ENCODE measurements around the gene SLC12A6.
"Not testable (repeated sequence)": the region's sequence is repeated elsewhere in the genome, so short reads cannot be mapped to it uniquely, and the experiment has no call there.

SLC12A6 gene

DNA sequence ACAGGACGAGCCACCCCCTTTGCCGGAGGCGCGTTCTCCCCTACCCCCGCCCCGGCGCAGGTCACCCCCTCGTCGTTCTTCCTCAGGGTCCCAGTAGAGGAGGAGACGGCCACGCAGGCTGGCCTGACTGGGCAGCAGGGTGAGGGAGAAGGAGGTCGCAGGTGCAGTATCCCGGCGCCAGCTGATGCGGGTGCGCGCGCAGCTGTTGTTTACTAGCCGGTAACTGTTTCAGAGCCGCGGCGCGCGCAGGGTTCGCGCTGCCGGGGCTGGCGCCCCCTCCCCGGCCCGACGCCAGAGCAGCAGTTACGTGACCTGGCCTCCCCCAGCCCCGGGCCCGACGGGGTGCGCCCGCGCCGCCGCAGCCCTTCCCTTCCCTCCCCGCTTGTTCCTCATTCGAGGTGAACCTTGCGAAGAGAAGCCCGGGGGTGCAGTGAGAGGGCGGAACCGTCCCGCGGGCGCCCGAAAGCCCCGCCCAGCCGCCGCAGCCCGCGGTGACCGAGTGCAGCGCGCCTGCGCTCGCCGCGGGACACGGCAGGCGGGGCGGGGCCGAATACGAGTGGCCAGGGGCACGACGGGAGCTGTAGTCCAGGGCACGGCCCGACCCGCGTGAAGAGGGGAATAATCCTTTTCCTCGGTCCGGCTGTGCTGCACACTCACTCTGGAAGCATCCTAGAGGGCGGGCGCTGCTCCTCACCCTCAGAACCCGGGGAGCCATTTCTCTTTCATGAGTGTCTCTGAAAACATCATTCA lies at the start of gene SLC12A6:
Gene SLC12A6, minus strand, starts transcription at position 225 of the 750 bp plus-strand sequence. CDS start 1,101 bp downstream, outside the sequence.
- DNase-seq, result peak; percentile 88

DNA sequence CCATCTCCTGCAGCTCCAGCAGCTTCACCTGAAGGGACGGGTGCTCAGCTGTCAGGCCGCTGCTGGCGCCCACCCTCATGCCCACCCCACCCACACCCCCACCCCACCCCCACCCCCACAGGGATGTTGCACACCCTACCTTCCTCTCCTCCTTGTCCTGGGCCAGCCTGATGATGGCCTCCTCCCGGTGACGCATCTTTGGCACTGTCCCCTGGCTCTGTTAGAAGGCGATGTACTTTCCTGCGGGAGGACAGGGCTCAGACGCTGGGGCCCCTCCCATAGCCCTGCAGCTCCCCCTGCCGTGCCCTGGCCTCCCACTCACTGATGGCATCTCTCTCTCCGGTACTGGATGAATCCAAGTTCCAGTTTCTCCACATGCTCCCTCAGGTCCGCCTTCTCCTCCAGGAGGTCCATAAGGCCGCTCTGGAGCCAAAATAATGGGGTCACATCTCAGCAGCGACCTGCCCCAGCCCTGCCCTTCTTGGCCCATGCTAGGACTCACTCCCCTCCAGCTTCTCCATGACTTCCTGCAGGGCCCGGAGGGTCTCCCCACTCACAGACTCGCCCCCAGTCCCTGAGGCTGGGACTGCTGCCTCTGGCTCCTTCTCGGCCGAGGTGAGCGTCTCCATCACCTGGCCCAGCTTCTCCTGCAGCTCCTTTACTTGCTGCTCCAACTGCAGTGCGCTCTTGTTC lies 44.4 kb upstream of the SLC12A6 start:
- not testable (repeated sequence) for DNase-seq

DNA sequence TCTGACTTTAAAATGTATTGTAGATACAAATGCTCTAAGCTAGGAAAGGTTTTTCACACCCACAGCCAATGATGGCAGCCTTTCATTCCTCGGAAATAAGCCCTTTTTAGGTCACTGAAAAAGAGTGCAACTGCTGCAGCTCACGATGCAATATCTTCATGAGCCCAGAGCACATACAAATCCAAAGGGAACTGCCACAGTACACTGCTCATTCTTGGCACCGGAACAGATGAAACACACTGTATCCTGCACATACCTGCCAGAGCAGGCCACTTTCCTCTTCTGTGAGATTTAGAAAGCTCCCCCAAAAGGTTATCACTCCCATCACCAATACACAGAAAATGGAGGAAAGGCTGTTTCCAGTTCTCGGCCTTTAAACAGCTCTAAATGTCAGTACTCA lies 42.9 kb upstream of the SLC12A6 start:
- not testable (repeated sequence) for DNase-seq

DNA sequence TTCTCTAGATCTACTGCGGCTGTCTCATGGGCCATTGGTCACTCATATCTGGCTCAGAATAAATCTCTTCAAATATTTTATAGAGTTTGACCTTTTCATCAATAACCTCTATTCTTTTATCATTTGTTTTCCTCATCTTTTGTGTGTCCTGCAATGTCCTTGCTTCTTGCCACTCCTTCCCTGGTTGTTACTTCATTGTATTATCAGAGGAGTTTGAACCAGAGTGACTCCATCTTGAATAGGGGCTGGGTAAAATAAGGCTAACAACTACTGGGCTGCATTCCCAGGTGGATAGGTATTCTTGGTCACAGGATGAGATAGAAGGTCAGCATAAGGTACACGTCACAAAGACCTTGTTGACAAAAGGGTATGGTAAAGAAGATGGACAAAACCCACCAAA lies 39.3 kb upstream of the SLC12A6 start:
- DNase-seq, result no peak

DNA sequence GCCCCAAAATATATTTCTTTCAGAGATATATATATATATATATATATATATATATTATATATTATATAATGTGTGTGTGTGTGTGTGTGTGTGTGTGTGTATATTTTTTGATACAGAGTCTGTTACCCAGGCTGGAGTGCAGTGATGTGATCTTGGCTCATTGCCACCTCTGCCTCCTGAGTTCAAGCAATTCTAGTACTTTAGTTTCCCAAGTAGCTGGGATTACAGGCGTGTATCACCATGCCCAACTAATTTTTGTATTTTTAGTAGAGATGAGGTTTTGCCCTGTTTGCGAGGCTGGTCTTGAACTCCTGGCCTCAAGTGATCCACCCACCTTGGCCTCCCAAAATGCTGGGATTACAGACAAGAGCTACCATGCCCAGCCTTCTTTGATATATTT lies 38.0 kb upstream of the SLC12A6 start:
- not testable (repeated sequence) for DNase-seq

DNA sequence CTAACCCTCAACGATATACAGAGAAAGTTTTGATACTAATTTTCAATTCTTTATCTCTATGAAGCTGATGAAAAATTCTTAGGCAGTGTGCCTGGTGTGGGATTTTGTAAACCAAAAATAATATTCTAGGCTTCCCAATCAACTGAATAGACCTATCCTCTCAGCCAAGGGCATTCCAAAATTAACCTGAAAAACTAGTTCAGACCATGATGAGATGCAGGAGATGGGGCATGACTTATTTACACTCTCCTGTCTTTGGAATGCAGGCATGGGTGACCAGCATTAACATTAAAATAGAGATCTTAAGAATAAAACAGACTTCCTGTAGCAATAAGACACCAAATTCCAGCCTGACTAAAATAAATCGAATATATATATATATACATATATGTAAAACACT lies 37.2 kb upstream of the SLC12A6 start:
- DNase-seq, result no peak

DNA sequence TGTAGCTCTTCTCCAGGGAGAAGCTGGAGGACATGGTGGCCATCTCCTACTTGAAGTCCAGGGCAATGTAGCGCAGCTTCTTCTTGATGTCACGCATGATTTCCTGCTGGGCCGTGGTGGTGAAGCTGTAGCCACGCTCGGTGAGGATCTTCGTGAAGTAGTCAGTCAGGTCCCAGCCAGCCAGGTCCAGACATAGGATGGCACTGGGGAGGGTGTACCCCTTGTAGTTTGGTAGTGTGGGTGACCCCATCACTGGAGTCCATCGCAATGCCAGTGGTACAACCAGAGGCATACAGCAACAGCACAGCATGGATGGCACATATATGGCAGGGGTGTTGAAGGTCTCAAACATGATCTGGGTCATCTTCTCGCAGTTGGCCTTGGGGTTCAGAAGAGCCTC lies 36.4 kb upstream of the SLC12A6 start:
- DNase-seq, result no peak

DNA sequence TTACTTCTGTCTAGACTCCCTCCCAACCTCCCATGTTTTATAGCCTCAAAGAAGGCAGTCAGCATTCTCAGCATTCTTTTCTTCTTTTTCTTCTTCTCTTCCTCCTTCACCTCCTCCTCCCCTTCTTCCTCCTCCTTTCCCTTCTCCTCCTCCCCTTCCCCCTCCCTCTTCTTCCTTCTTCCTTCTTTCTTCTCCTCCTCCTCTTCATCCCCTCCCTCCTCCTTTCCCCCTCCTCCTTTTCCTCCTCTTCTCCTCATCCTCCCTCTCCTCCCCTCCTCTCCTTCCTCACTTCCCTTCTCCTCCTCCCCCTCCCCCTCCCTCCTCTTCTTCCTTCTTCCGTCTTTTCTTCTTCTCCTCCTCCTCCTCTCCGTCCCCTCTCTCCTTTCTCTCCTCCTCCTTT lies 33.1 kb upstream of the SLC12A6 start:
- no peak for DNase-seq

DNA sequence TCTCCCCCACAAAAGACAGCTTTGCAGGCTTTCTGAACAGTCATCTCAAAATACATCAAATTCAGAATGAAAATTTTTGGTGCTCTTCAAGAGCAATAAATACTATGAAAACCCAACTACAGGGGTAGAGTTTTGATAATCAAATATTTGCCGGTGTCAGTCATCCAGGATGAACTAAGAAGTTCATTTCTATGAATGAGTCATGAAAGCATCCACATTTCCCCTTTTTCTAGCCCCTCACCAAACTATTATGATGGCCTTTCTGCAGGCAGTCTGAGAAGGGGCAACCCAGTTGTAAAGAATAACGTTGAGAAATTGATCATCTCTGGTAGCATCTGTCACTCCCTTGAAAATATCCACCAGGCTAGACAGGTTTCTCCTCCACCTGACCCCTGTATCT lies 32.5 kb upstream of the SLC12A6 start:
- no peak for DNase-seq

DNA sequence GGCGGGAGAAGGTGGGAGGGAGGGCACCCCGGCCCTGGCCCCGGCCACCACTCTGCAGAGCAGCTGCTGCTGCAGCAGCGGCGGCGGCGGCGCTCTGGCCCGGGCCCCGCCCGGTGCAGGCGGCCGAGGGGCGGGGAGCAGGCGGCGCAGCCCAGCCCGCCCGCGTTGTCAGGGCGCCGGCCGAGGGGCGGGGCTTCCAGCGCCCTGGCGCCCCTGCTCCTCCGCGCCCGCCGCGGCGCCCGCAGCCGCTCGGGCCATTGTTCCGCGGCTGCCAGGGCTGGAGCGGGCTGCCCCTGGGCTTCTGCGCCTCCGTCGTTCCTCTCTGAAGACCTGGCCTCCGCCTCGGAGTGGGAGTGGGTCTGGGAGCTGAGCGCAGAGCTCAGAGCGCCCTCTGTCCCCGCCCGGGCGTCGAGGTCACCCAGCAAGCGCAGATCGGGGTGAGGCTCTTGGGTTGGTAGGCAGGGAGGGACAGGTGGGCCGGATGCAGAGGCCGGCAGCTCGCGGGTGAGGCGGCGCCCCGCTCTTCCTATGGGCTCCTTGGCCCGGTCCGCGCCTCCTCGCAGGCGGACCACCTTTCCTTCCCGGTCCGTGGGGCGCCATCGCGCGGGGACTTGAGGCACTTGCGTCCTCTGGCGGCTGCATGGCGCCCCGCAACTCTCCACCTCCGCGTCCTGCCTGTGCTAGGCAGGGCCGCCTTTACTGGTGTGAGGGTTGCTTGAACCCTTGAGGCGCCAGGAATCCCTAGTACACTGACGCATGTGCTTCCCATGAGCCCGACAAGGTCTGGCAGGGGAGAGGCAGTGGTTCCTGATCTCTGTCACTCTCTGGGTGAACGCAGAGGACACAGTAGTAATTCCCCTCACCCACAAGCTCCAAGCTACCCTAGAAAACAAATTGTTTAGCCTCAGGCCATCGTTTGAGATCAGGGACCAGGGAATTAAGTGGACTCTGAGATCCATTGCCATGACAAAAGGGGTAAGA lies 29.8 kb upstream of the SLC12A6 start, which contains the start of gene LPCAT4:
Gene LPCAT4, minus strand, starts transcription at position 96 of the 981 bp plus-strand sequence. CDS start 96 bp downstream, outside the sequence.
- DNase-seq, result peak; percentile 90

DNA sequence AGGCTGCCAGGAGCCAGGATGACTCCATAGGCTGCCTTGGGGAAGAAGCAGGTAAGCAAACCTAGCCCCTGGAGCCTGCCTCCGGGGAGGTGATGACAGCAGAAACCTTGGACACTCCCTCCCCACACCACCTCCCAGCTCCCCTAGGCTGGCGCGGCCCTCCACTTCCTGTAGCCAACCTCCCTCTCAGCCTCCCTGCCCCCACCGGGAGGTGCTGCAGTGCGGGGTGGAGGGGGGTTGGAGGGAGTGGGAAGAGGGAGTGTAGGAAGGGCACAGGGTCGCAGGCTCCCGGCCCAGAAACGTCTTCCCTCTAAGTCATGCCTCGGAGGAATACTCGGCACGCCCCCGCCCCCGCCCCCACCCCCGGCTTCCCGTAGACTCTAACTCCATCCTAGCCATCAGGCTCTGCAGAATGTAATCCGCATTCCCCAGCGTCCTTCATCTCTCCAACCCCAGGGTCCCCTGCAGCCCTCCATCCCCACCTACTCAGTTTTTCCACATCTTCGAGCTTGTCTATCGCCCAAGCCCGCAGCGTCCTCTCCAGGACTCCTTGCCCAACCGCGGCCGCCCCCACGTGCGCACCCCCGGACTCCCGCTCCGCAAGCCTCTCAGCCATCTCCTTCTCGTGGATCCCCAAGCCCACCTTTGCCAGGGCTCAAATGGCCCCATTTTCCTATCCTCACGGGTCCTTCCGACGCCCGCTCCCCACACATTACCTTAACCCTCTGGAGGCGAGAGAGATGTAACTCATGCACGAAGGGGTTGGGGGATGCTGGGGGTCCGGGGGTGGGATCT lies 28.9 kb upstream of the SLC12A6 start:
- peak; percentile 45 for DNase-seq

DNA sequence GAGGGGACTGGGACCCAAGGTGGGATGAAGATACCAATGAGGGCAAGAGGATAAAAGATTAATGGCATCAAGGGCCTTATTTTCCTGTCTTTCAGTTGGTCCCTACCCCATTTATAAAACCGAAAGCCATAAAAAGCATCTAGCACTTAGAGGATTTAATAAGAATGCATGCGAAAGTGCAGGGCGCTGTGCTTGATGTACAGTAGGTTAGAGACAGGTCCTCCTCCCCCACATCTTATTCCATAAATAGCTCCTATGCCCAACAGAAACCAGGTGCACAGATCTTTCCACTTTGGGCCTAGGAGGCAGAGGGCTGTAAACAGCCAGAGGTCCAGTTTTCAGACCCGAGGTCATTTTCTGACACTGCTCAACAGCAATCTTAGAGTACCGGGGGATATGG lies 28.3 kb upstream of the SLC12A6 start:
- DNase-seq, result no peak

DNA sequence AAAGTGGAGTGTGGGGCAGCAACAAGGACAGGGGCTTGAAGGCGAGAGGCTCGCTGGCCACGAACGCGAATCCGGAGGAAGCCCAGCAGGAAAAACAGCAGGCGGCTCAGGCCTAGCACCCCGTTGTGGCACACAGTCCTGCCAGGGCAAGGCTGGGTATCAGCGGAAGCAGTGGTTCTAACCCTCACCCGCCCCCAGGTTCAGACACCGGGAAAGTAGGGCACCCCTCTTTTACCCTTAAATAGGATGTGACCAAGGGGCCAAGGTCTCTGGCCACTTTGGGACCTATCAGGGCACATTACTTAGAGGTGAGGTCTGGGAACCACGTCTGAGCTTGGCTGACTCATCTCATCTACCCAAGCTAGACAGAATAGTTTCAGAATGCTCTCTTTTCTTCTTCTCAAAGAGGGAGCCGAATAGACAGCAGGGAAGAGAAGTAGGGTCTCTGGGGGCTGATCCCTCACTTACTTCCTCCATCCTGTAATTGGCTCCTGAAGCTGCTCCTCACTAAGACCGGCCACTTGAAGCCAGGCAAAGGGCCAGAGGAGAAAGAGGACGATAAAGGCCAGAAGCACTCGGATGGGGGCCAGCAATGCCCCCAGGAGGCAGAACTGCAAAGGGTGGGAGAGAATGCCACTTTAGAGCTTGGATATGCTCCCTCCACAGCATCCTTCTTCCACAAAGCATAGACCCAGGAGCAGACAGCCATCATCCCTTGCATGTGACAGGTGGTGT lies 27.7 kb upstream of the SLC12A6 start:
- no peak for DNase-seq

DNA sequence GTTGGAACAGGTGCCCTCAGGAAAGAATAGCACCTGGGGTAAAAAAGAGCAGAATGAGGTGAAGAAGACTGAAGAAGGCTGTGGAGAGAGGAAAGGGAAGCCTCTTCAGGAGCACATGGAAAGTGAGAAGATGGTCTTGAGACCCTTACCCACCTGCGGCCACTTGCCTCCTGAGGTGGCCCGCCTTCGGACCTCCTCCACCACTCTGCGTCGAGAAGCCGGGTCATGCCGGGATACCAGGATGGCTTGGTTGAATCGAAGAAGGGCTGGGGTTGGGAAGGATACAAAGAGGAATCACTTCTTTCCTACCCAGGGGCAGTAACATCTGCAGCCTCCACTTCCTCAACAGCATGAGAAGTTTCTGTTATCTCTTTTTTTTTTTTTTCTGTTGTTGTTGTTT lies 26.5 kb upstream of the SLC12A6 start:
- DNase-seq, result no peak

DNA sequence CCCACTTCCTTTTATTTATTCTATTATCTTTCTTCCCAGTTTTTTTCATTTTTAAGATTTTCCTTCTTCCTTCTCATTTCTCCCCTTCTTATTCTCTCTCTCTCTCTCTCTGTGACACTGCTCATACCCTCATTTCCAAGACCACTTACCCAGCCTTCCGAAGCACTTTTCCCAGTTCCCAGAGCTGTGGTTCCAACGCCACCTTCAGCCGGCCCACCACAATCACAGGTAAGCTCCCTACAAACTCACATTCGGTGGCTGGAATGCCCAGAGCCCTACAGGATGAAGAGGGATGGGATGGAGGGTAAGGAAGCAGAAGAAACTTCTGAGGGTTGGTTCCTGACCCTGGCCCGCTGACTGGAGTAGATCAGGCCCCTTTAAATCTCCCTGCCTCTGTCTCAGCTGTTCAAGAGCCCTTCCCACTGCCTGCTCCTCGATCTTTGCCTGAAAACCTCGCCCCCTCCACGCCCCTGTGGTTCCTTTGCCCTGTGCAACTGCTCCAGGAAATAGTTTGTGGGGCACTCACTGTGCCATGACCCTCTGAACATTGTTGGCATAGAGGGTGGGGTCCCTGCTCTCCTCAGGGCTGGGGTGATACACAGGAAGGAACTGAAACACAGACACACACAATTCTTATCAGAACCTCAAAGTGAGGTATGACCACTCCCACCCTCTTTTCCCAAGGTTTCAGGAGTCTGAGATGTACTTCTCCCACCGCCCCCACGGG lies 24.6 kb upstream of the SLC12A6 start:
- DNase-seq, result no peak

DNA sequence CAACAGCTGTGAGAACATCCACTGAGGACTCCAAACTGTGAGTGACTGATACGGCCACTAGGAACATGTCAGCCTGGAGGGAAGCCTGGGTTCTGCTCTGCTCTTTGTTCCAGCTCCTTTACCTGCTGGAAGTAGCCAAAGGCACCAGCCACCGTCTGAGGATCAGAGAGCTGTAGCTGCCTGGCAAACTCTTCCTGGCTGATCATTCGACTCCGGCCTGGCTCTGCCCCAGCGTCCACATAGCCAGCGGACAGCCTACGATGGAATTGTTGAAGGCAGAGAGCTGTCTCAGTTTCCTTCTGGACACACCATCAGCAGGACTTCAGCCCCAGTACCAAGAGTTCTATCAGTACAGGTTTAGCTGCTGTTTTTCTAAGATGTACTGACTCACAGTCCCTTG lies 23.7 kb upstream of the SLC12A6 start:
- DNase-seq, result no peak

DNA sequence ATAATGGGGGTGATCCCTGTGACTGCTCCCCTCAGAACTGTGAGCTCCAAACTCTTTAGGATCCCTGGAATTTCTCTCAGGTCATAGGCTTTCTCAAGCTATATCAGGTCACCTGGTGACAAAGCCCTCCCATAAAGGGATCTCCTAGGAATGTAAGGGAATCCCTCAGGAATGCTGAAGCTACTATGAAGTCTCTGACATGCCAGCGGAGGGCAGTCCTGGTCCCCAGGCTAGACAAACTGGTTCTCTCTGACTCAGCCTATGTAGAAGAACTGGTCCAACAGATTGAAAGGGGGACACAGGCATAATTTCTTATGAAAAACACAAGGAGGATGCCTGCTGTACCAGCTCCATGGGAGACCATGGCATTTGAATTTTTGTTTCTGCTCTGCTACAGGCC lies 22.7 kb upstream of the SLC12A6 start:
- no peak for DNase-seq

DNA sequence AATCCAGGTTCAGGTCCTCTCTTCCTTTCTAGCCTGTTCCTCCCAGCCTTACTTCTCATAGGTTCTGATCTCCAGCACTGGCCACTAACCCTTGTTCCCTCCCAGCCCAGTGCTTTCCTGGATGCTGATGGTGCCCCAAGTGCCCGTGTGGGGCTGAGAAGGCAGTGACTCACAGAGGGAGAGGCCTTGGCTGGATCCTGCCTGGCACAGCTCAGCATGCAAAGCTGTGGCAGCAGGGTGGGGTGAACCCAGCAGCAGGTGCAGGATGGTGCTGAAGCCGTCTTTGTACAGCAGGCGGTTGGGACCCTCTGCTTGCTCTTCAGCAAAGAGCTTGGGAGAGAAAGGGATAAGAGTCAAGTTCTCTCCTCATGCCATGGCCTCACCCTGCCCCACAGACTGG lies 21.8 kb upstream of the SLC12A6 start:
- no peak for DNase-seq

DNA sequence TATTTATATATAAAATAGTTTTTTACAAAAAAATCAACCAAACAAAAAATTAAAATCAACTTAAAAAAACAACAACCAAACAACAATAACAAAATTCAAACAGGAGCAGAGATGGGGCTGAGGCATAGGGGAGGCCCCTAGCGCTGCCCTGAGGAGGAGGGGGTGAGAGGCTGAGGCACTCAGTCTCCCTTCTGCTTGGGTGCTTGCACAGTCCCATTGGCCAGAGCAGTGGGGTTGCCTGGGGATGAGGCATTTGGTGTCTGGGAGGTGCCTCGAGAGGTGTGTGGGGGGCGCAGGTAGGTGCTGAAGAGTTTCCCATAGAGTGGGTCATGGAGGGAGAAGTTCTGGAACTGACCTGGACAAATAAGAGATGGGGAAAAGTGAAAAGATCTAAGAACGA lies 21.4 kb upstream of the SLC12A6 start:
- DNase-seq, result no peak

DNA sequence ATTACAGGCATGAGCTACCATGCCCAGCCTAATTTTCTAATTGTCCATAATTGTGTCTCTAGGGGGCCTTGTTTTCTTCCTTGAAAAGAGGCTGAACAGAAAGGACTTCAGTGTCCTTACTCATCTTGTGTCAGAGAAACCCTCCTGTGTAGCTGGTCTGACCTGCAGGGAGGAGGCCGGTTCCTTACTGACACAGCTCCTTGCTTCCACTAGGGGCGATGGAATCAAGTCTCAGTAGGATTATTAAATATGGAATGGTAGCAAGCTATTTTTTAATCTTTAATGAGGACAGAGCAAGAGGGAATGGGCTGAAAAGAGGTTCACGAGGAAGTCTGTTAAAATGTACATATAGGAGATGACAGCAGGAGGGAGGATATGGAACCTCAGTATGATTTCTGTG lies 20.8 kb upstream of the SLC12A6 start:
- DNase-seq, result no peak

DNA sequence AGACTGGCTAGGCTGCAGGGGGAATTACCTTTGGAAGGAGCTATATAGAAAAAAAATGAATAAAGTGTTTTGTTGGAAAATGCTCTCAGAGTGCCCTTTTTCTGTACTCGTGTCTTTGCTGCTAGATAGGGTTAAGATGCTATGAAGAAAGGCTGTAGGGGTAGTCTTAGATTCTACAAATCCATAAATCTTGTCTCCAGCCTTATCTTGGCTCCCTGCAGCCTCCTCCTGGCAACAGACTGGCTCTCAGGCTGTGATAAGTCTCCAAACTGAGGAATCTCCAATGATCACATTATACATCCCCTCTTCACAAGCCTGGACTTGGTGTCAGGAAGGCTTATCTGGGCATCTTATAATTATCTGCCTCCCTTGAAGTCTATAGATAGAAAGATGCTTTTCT lies 20.1 kb upstream of the SLC12A6 start:
- DNase-seq, result no peak

Measured in activated gamma-delta T cell treated with Interleukin-2 at 50 U/mL for 16 hours (primary cell).